ENCODE data around the gene C2CD2L. TPM values are rescaled to one million over a fixed set of nuclear protein-coding genes. Genes with fewer than 3 reads are reported as not detected.

C2CD2L gene
- total RNA-seq, 1 experiment from 2014 or later, result 6.4 TPM

GRCh38 chr11:119121811-119122124 lies 14.6 kb downstream of the C2CD2L start:
- Mint-ChIP-seq H3K4me3 (peak overlapping the region; percentile 97), H3K4me1 (peaks cover 19% of the 10 kb centered on the region), H3K36me3 (peaks cover 11% of the 10 kb centered on the region), H3K27ac (peak overlapping the region; percentile 96), H3K9me3 (no peaks in the 10 kb centered on the region), H3K27me3 (ENCODE audit: low read depth) (no peaks in the 10 kb centered on the region; the same call in 1 of the 2 replicates)
- POLR2A ChIA-PET, result interaction anchor here (0.7 to 1.0 kb wide), 6 partner anchors 12 to 81 kb away, joined by 3 to 7 read pairs (median 5); partner anchors contain the start of genes C2CD2L and HMBS
- no peak for ATAC-seq
- 0 out of 2 replicates have a peak, but pooled peaks have one; percentile 5 for TF ChIP-seq TEAD1 (CRISPR knock-in tag; IDR thresholded peaks at IDR 0.05)
- no peak for TF ChIP-seq TP53 (CRISPR knock-in tag; IDR thresholded peaks at IDR 0.05)
- peak; percentile 6; the same call in 1 of the 2 replicates for TF ChIP-seq SMAD3 (CRISPR knock-in tag; IDR thresholded peaks at IDR 0.05; ENCODE audit: borderline replicate concordance)
- TF ChIP-seq JUN (CRISPR knock-in tag; IDR thresholded peaks at IDR 0.05), result 0 out of 2 replicates have a peak, but pooled peaks have one; percentile 34
- no peak for TF ChIP-seq FOXP4 (CRISPR knock-in tag; IDR thresholded peaks at IDR 0.05)
- TF ChIP-seq ZNF671 (CRISPR knock-in tag; IDR thresholded peaks at IDR 0.05), result no peak
- TF ChIP-seq ZSCAN18 (CRISPR knock-in tag; IDR thresholded peaks at IDR 0.05), result no peak
- no peak for TF ChIP-seq MYBL2 (CRISPR knock-in tag; IDR thresholded peaks at IDR 0.05)
- TF ChIP-seq RORB (CRISPR knock-in tag; IDR thresholded peaks at IDR 0.05), result no peak
- DNase-seq (ENCODE audit: low spot score), result no peak
- CTCF ChIA-PET, result interaction anchor here (0.7 to 2.0 kb wide), 14 partner anchors 10 to 259 kb away, joined by 3 to 11 read pairs (median 4); partner anchors contain the start of gene NLRX1

- H3K27me3 Mint-ChIP-seq (ENCODE audit: low read depth), result no peaks in the 10 kb centered on the region; the same call in 1 of the 2 replicates
- no peak overlapping the region for H3K4me3 Mint-ChIP-seq
- no peak for DNase-seq (ENCODE audit: low spot score)
- no peaks in the 10 kb centered on the region for H3K9me3 Mint-ChIP-seq
- ChIA-PET POLR2A (no interaction called here), CTCF (interaction anchor here (0.8 to 2.0 kb wide), 5 partner anchors 19 to 212 kb away, joined by 3 to 8 read pairs (median 3); a partner anchor contains a TSS)
- peaks cover 11% of the 10 kb centered on the region for H3K4me1 Mint-ChIP-seq
- H3K27ac Mint-ChIP-seq, result no peak overlapping the region
- peaks cover 28% of the 10 kb centered on the region for H3K36me3 Mint-ChIP-seq
- ATAC-seq, result no peak
- no peak for TF ChIP-seq ZBTB43 (CRISPR knock-in tag; IDR thresholded peaks at IDR 0.05)
- TF ChIP-seq HMGXB4 (CRISPR knock-in tag; IDR thresholded peaks at IDR 0.05), result no peak
- no peak for TF ChIP-seq NFE2L1 (CRISPR knock-in tag; IDR thresholded peaks at IDR 0.05)
- TF ChIP-seq ELF4 (CRISPR knock-in tag; IDR thresholded peaks at IDR 0.05; ENCODE audit: low read depth), result no peak
- TF ChIP-seq FOXJ3 (CRISPR knock-in tag; IDR thresholded peaks at IDR 0.05; ENCODE audit: borderline replicate concordance), result no peak
- no peak for TF ChIP-seq E2F1 (CRISPR knock-in tag; IDR thresholded peaks at IDR 0.05)
- TF ChIP-seq MAX (CRISPR knock-in tag; IDR thresholded peaks at IDR 0.05), result no peak
- no peak for TF ChIP-seq MXD4 (CRISPR knock-in tag; IDR thresholded peaks at IDR 0.05; ENCODE audit: borderline replicate concordance)
- TF ChIP-seq CDX4 (CRISPR knock-in tag; IDR thresholded peaks at IDR 0.05; ENCODE audit: borderline replicate concordance), result no peak
- TF ChIP-seq ATF6 (CRISPR knock-in tag; IDR thresholded peaks at IDR 0.05), result no peak
- no peak for TF ChIP-seq ZNF138 (CRISPR knock-in tag; conservative IDR thresholded peaks at IDR 0.05)
- TF ChIP-seq ATF2 (CRISPR knock-in tag; IDR thresholded peaks at IDR 0.05; ENCODE audit: borderline replicate concordance, low read depth), result no peak
- TF ChIP-seq USF1 (CRISPR knock-in tag; IDR thresholded peaks at IDR 0.05), result no peak
These were observed 18.7 kb downstream of the C2CD2L start for GRCh38 chr11:119125821-119126220.
